ENCODE measurements around the gene BLVRA.

- TF ChIP-seq CTCF (IDR thresholded peaks at IDR 0.05) (no peak), POLR2AphosphoS5 (IDR thresholded peaks at IDR 0.05) (no peak), POLR2A (IDR thresholded peaks at IDR 0.05) (no peak)
These were observed 25.6 kb downstream of the BLVRA start for GRCh38 chr7:43784030-43784584.
